A549 (cell line): Measurements from ENCODE around the gene COG3. TPM values are rescaled to one million over a fixed set of nuclear protein-coding genes. Genes with fewer than 3 reads are reported as not detected.

ENCODE experiments used
- ATAC-seq, 2 experiments: fragments of 200-7000 bp in 1 of 2; fragments of >200 bp in 1 of 2; cut with Nextera tagmentation in 1 of 2; cut with Tn5 transposase in 1 of 2; 3 replicates each; pipeline versions ENCODE4 v1.8.0 to v1.9.1; 2018 to 2020; ENCODE audit warnings: mild to moderate bottlenecking in 1 of 2, moderate library complexity in 1 of 2
- CTCF ChIA-PET: fragments of 300-600 bp; sonication (Branson Sonifier 250); formaldehyde crosslinking; extraction: SDS; loops from one replicate; lab custom pipeline; 2021; ENCODE audit warnings: antibody characterized with exemption, inconsistent platforms; lab: Yijun Ruan, JAX
- POLR2A ChIA-PET: fragments of 350-600 bp; formaldehyde crosslinking; extraction: SDS; loops from one replicate; lab custom pipeline; 2021; ENCODE audit warnings: antibody characterized with exemption, inconsistent platforms; lab: Yijun Ruan, JAX
- DNase-seq, 2 experiments: peaks; one replicate each; pipeline versions ENCODE4 v3.0.0 to v3.0.0-alpha.2; 2011 to 2016; ENCODE audit warnings: low read depth in 1 of 2, low spot score in 1 of 2
- FAIRE-seq: peaks from 2 replicates; lab custom pipeline; 2011; peaks lifted over from hg19 to GRCh38; lab: Jason Lieb, UNC
- H3K27ac ChIP-seq, 2 experiments: fragments of >200 bp; sonication (Bioruptor Twin); formaldehyde crosslinking; 3 replicates each; pipeline ENCODE4 v1.5.1; 2016 to 2017
- H3K4me1 ChIP-seq: fragments of >200 bp; sonication (Bioruptor Twin); formaldehyde crosslinking; 3 replicates; pipeline ENCODE4 v1.6.1; 2016
- H3K4me2 ChIP-seq: fragments of >200 bp; sonication (Bioruptor Twin); formaldehyde crosslinking; 3 replicates; pipeline ENCODE4 v1.6.1; 2016
- H3K4me3 ChIP-seq: fragments of >200 bp; sonication (Bioruptor Twin); formaldehyde crosslinking; 3 replicates; pipeline ENCODE4 v1.5.1; 2016
- H3K9me3 ChIP-seq: fragments of >200 bp; sonication (Bioruptor Twin); formaldehyde crosslinking; 3 replicates; pipeline ENCODE4 v1.6.1; 2016
- CBX8 ChIP-seq: fragments of 200-600 bp; sonication (generic); IDR thresholded peaks from 2 replicates; pipeline ENCODE4 v1.6.1; 2016
- CEBPB ChIP-seq, 2 experiments: fragments of >200 bp in 1 of 2; sonication (Bioruptor Twin) in 1 of 2; formaldehyde crosslinking in 1 of 2; IDR thresholded peaks; 2 replicates each; pipeline ENCODE4 v1.6.1; 2012 to 2016
- CHD2 ChIP-seq: fragments of 150-350 bp; IDR thresholded peaks from 2 replicates; pipeline ENCODE4 v1.6.1; 2014; ENCODE audit warnings: low read length; ENCODE audit not compliant: partially characterized antibody
- CHD4 ChIP-seq: fragments of 200-600 bp; sonication (generic); IDR thresholded peaks from 2 replicates; pipeline ENCODE4 v1.6.1; 2016; ENCODE audit warnings: antibody characterized with exemption, mild to moderate bottlenecking, borderline replicate concordance
- E2F6 ChIP-seq: IDR thresholded peaks from 2 replicates; pipeline ENCODE4 v1.6.1; 2012; ENCODE audit warnings: low read depth, borderline replicate concordance
- EHF ChIP-seq: fragments of 250-450 bp; sonication (Bioruptor Pico); IDR thresholded peaks from 2 replicates; pipeline ENCODE4 v1.5.0; 2020; ENCODE audit warnings: mild to moderate bottlenecking
- EHMT2 ChIP-seq: fragments of 200-600 bp; sonication (generic); IDR thresholded peaks from 2 replicates; pipeline ENCODE4 v1.6.1; 2016; ENCODE audit warnings: antibody characterized with exemption, low read depth, mild to moderate bottlenecking, moderate library complexity
- FOXS1 ChIP-seq: fragments of 250-450 bp; sonication (Bioruptor Pico); IDR thresholded peaks from 2 replicates; pipeline ENCODE4 v1.5.0; 2020; ENCODE audit warnings: mild to moderate bottlenecking, moderate library complexity
- HOXB5 ChIP-seq: fragments of 250-450 bp; sonication (Bioruptor Pico); IDR thresholded peaks from 2 replicates; pipeline ENCODE4 v1.5.0; 2020; ENCODE audit warnings: mild to moderate bottlenecking, moderate library complexity
- JUN ChIP-seq, 2 experiments: fragments of >200 bp; sonication (Bioruptor Twin); formaldehyde crosslinking; IDR thresholded peaks; 2 replicates in 1 of 2; 3 replicates in 1 of 2; pipeline ENCODE4 v1.6.1; 2016 to 2017
- KDM5A ChIP-seq: fragments of 200-600 bp; sonication (generic); IDR thresholded peaks from 2 replicates; pipeline ENCODE4 v1.6.1; 2016; ENCODE audit warnings: antibody characterized with exemption, mild to moderate bottlenecking
- NFE2L2 ChIP-seq: fragments of 150-350 bp; conservative IDR thresholded peaks from 2 replicates; pipeline ENCODE4 v1.6.1; 2014; ENCODE audit warnings: low read length
- NPAS2 ChIP-seq: fragments of 250-450 bp; sonication (Bioruptor Pico); IDR thresholded peaks from 2 replicates; pipeline ENCODE4 v1.8.0; 2022; ENCODE audit warnings: mild to moderate bottlenecking, moderate library complexity, borderline replicate concordance
- NR3C1 ChIP-seq: fragments of >200 bp; sonication (Bioruptor Twin); formaldehyde crosslinking; IDR thresholded peaks from 3 replicates; pipeline ENCODE4 v1.6.1; 2017
- PBX3 ChIP-seq: IDR thresholded peaks from 2 replicates; pipeline ENCODE4 v1.6.1; 2012
- PHF8 ChIP-seq: fragments of 200-600 bp; sonication (generic); IDR thresholded peaks from 2 replicates; pipeline ENCODE4 v1.6.1; 2016; ENCODE audit warnings: low read depth, mild to moderate bottlenecking, antibody characterized with exemption, moderate library complexity, borderline replicate concordance
- POLR2AphosphoS2 ChIP-seq: conservative IDR thresholded peaks from 2 replicates; pipeline ENCODE4 v1.6.1; 2012; ENCODE audit warnings: low read length, improper control_type of control experiment, inconsistent platforms
- RCOR1 ChIP-seq: fragments of 150-350 bp; IDR thresholded peaks from 2 replicates; pipeline ENCODE4 v1.6.1; 2014; ENCODE audit warnings: antibody characterized with exemption, low read length, low read depth
- RNF2 ChIP-seq: fragments of 200-600 bp; sonication (generic); IDR thresholded peaks from 2 replicates; pipeline ENCODE4 v1.6.1; 2016; ENCODE audit warnings: low read depth, mild to moderate bottlenecking, antibody characterized with exemption, moderate library complexity, borderline replicate concordance
- ZC3H11A ChIP-seq: fragments of 450-650 bp; IDR thresholded peaks from 2 replicates; pipeline ENCODE4 v1.6.1; 2014; ENCODE audit warnings: antibody characterized with exemption, mild to moderate bottlenecking
- ZSCAN20 ChIP-seq: fragments of 250-450 bp; sonication (Bioruptor Pico); IDR thresholded peaks from 2 replicates; pipeline ENCODE4 v1.8.0; 2022; ENCODE audit warnings: mild to moderate bottlenecking, moderate library complexity
- whole genome bisulfite sequencing: methylation state at CpG from one replicate; pipeline ENCODE4 v1.1.6; 2017; ENCODE audit errors: missing lambda C conversion rate; 5-methylcytosine and 5-hydroxymethylcytosine counted together
- polyA plus RNA-seq, 4 experiments: library from polyadenylated mRNA; depleted of rRNA in 3 of 4; stranded (reverse); fragments of >200 nt; fragmentation: RNase III in 1 of 4; extraction: RNeasy Plus Mini Kit Qiagen cat#74134 plus additional on column Dnase treatment in 1 of 4; gene quantifications; 2 replicates in 3 of 4; 3 replicates in 1 of 4; pipeline ENCODE4 v1.2.3, GENCODE V29; 2011 to 2017
- TF ChIP-seq, protein P1 (sequence below): fragments of >200 bp; sonication (Bioruptor Twin); formaldehyde crosslinking; IDR thresholded peaks from 2 replicates; pipeline ENCODE4 v1.6.1; 2016
- TF ChIP-seq, protein P2 (sequence below): fragments of >200 bp; sonication (Bioruptor Twin); formaldehyde crosslinking; IDR thresholded peaks from 3 replicates; pipeline ENCODE4 v1.6.1; 2016
- TF ChIP-seq, protein P3 (sequence below): fragments of 250-450 bp; sonication (Bioruptor Pico); IDR thresholded peaks from 2 replicates; pipeline ENCODE4 v1.5.0; 2021; ENCODE audit warnings: mild to moderate bottlenecking, moderate library complexity, borderline replicate concordance

Gene COG3
- polyA plus RNA-seq, 2 of the 4 experiments (the other 2 are of a cell fraction) = 8.2 to 23.3 TPM

GRCh38 chr13:45479661-45480060 is 14.9 kb downstream of the COG3 start (continued):
- TF ChIP-seq, protein P1, sequence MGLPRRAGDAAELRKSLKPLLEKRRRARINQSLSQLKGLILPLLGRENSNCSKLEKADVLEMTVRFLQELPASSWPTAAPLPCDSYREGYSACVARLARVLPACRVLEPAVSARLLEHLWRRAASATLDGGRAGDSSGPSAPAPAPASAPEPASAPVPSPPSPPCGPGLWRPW = no peak

DNA sequence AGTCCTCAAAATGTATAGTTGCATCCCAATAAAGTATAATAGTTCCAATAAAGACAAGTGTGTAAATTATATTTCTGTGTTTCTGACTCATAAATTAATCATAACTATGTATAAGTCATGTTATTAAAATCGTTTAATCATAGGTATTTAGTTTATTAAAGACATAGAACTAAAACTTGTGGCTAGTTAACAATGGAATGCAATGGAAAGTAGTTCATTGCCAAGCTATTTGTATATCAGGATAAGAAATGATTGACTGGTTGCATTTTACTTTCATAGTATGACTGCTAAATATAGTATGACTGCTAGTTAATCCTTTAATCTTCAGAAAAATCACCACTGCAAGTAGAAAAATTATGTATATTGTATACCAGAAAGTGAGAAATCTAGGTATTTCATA is 16.9 kb downstream of the COG3 start:
- ATAC-seq = no peak
- no peak for TF ChIP-seq CHD2
- no peak for TF ChIP-seq RCOR1
- no peak for TF ChIP-seq FOXS1 (CRISPR knock-in tag)
- TF ChIP-seq, protein P2, sequence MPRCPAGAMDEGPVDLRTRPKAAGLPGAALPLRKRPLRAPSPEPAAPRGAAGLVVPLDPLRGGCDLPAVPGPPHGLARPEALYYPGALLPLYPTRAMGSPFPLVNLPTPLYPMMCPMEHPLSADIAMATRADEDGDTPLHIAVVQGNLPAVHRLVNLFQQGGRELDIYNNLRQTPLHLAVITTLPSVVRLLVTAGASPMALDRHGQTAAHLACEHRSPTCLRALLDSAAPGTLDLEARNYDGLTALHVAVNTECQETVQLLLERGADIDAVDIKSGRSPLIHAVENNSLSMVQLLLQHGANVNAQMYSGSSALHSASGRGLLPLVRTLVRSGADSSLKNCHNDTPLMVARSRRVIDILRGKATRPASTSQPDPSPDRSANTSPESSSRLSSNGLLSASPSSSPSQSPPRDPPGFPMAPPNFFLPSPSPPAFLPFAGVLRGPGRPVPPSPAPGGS = no peak
- TF ChIP-seq ZC3H11A = no peak
- TF ChIP-seq, protein P1 = no peak
- no peak for TF ChIP-seq KDM5A
- CTCF ChIA-PET = interaction anchor here (0.9 kb wide), 1 partner anchor 12 kb away, joined by 3 read pairs; no protein-coding TSS in a partner anchor
- Histone ChIP-seq H3K4me1 (0 out of 3 replicates have a peak, but pooled peaks cover 4% of the 10 kb centered on the region), H3K4me2 (no peak overlapping the region), H3K9me3 (no peaks in the 10 kb centered on the region), H3K27ac (no peak overlapping the region), H3K4me3 (no peak overlapping the region)
- no peak for FAIRE-seq
- no peak for DNase-seq
- WGBS = 18% methylated on average over 1 of the region's 1 CpG
- POLR2A ChIA-PET = no interaction called here

GRCh38 chr13:45482571-45483173 is 17.9 kb downstream of the COG3 start:
- DNase-seq (no peak), ATAC-seq (no peak), FAIRE-seq (no peak)
- TF ChIP-seq CBX8 = no peak
- no peak for TF ChIP-seq CEBPB (IDR thresholded peaks at IDR 0.05)
- TF ChIP-seq, protein P3, sequence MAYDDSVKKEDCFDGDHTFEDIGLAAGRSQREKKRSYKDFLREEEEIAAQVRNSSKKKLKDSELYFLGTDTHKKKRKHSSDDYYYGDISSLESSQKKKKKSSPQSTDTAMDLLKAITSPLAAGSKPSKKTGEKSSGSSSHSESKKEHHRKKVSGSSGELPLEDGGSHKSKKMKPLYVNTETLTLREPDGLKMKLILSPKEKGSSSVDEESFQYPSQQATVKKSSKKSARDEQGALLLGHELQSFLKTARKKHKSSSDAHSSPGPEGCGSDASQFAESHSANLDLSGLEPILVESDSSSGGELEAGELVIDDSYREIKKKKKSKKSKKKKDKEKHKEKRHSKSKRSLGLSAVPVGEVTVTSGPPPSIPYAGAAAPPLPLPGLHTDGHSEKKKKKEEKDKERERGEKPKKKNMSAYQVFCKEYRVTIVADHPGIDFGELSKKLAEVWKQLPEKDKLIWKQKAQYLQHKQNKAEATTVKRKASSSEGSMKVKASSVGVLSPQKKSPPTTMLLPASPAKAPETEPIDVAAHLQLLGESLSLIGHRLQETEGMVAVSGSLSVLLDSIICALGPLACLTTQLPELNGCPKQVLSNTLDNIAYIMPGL = no peak
- no peak for TF ChIP-seq NFE2L2
- TF ChIP-seq POLR2AphosphoS2 = no peak
- TF ChIP-seq CHD4 = no peak
- no peak for TF ChIP-seq PHF8
- no peak for TF ChIP-seq ZSCAN20 (CRISPR knock-in tag)
- TF ChIP-seq HOXB5 (CRISPR knock-in tag) = no peak
- TF ChIP-seq NPAS2 = no peak
- TF ChIP-seq, protein P1 = no peak
- no peak for TF ChIP-seq NR3C1
- TF ChIP-seq EHMT2 = no peak
- TF ChIP-seq EHF (CRISPR knock-in tag) = no peak
- TF ChIP-seq RNF2 = no peak
- TF ChIP-seq, protein P2 = no peak
- TF ChIP-seq JUN (IDR thresholded peaks at IDR 0.05) = no peak
- TF ChIP-seq PBX3 = no peak
- no peak for TF ChIP-seq E2F6
- 49% methylated on average over 3 of the region's 3 CpGs for WGBS
- Histone ChIP-seq H3K9me3 (no peaks in the 10 kb centered on the region), H3K4me2 (peak overlapping the region; percentile 12; the same call in 1 of the 3 replicates), H3K4me1 (0 out of 3 replicates have a peak, but pooled peaks cover 4% of the 10 kb centered on the region), H3K27ac (0 out of 6 replicates have a peak overlapping the region, but pooled peaks of 1 of the 2 experiments have one; percentile 7), H3K4me3 (no peak overlapping the region)
- ChIA-PET CTCF (interaction anchor here (0.6 kb wide), 1 partner anchor 35 kb away, joined by 3 read pairs; no protein-coding TSS in a partner anchor), POLR2A (no interaction called here)
